H1 (cell line): Measurements from ENCODE around the gene ZNF524. TPM values are rescaled to one million over a fixed set of nuclear protein-coding genes. Genes with fewer than 3 reads are reported as not detected.
A peak's percentile ranks its signal among the peaks of the same experiment; 100 is the strongest.

Experiments
- CTCF ChIA-PET: fragments of 300-600 bp; sonication (Branson Sonifier 250); formaldehyde crosslinking; loops from one replicate; lab custom pipeline; 2021; ENCODE audit not compliant: partially characterized antibody; lab: Charles Lee
- POLR2A ChIA-PET: fragments of 300-600 bp; sonication (Branson Sonifier 250); formaldehyde crosslinking; loops from one replicate; lab custom pipeline; 2021; ENCODE audit warnings: inconsistent platforms; ENCODE audit not compliant: partially characterized antibody; lab: Charles Lee
- DNase-seq, 2 experiments: peaks; one replicate each; pipeline versions ENCODE4 v3.0.0 to v3.0.0-alpha.2; 2010 to 2022; ENCODE audit warnings: low spot score in 2 of 2, low read depth in 1 of 2, mixed read lengths in 1 of 2
- FAIRE-seq: peaks from 2 replicates; lab custom pipeline; 2011; peaks lifted over from hg19 to GRCh38; lab: Jason Lieb, UNC
- H2AFZ ChIP-seq: 2 replicates; pipeline ENCODE4 v1.8.1; 2012; ENCODE audit warnings: low read length, inconsistent platforms
- H2AK5ac ChIP-seq: 2 replicates; pipeline ENCODE4 v1.6.1; 2013; ENCODE audit warnings: low read depth, low read length
- H2BK120ac ChIP-seq: replicated peaks from 2 replicates; pipeline ENCODE3; 2013; ENCODE audit warnings: low read depth, low read length, inconsistent platforms
- H2BK12ac ChIP-seq: 2 replicates; pipeline ENCODE4 v1.6.1; 2013; ENCODE audit warnings: low read depth, low read length
- H2BK15ac ChIP-seq: 2 replicates; pipeline ENCODE4 v1.6.1; 2013; ENCODE audit warnings: low read length
- H2BK20ac ChIP-seq: 2 replicates; pipeline ENCODE4 v1.6.1; 2013; ENCODE audit warnings: low read length
- H2BK5ac ChIP-seq: 2 replicates; pipeline ENCODE4 v1.6.1; 2013; ENCODE audit warnings: low read depth, low read length
- H3K14ac ChIP-seq: 2 replicates; pipeline ENCODE4 v1.6.1; 2013; ENCODE audit warnings: inconsistent platforms; ENCODE audit not compliant: insufficient read length
- H3K18ac ChIP-seq: 2 replicates; pipeline ENCODE4 v1.6.1; 2013; ENCODE audit warnings: low read length; ENCODE audit errors: extremely low read depth
- H3K23ac ChIP-seq: 2 replicates; pipeline ENCODE4 v1.6.1; 2013; ENCODE audit warnings: inconsistent platforms; ENCODE audit not compliant: insufficient read length
- H3K23me2 ChIP-seq: 2 replicates; pipeline ENCODE4 v1.6.1; 2013; ENCODE audit warnings: low read depth, low read length
- H3K27ac ChIP-seq: 2 replicates; pipeline ENCODE4 v1.6.1; 2011; ENCODE audit warnings: low read depth, low read length, inconsistent platforms
- H3K27me3 ChIP-seq, 4 experiments: replicated peaks in 1 of 4; 1 replicate in 1 of 4; 2 replicates in 3 of 4; pipeline versions ENCODE4 v1.6.1 to v1.8.1; 2011 to 2013; ENCODE audit warnings: low read length in 3 of 4, mild to moderate bottlenecking in 3 of 4, inconsistent platforms in 2 of 4, mixed read lengths in 2 of 4, moderate library complexity in 1 of 4; ENCODE audit not compliant: control insufficient read depth in 3 of 4, insufficient read depth in 3 of 4; ENCODE audit errors: extremely low read depth in 1 of 4
- H3K36me3 ChIP-seq, 4 experiments: 2 replicates each; pipeline versions ENCODE4 v1.6.1 to v1.8.1; 2011 to 2013; ENCODE audit warnings: mild to moderate bottlenecking in 4 of 4, low read length in 3 of 4, moderate library complexity in 2 of 4, control low read depth in 1 of 4, inconsistent platforms in 1 of 4; ENCODE audit not compliant: insufficient read depth in 4 of 4, control insufficient read depth in 2 of 4
- H3K4ac ChIP-seq: replicated peaks from 2 replicates; pipeline ENCODE3; 2013; ENCODE audit warnings: low read length, low read depth, mixed read lengths, inconsistent platforms; ENCODE audit not compliant: insufficient read length
- H3K4me1 ChIP-seq, 4 experiments: replicated peaks in 1 of 4; 1 replicate in 1 of 4; 2 replicates in 3 of 4; pipeline versions ENCODE4 v1.6.1 to v1.8.1; 2011 to 2013; ENCODE audit warnings: low read length in 3 of 4, inconsistent platforms in 2 of 4, mixed read lengths in 1 of 4; ENCODE audit not compliant: insufficient read depth in 4 of 4, control insufficient read depth in 3 of 4
- H3K4me2 ChIP-seq, 2 experiments: 2 replicates each; pipeline versions ENCODE4 v1.6.1 to v1.8.1; 2011 to 2013; ENCODE audit warnings: low read depth in 2 of 2, low read length in 2 of 2, control low read depth in 1 of 2, inconsistent platforms in 1 of 2, mild to moderate bottlenecking in 1 of 2; ENCODE audit not compliant: insufficient read depth in 1 of 2
- H3K4me3 ChIP-seq, 4 experiments: fragments of 200-600, 300-600 bp in 1 of 4; sonication (generic), shearing (Covaris generic), sonication (Bioruptor Twin) in 1 of 4; 2 replicates each; pipeline versions ENCODE4 v1.5.1 to v1.8.1; 2011 to 2016; ENCODE audit warnings: low read length in 4 of 4, low read depth in 3 of 4, control low read depth in 2 of 4, inconsistent platforms in 2 of 4, mild to moderate bottlenecking in 2 of 4, mixed read lengths in 1 of 4, moderate library complexity in 1 of 4; ENCODE audit not compliant: insufficient read depth in 2 of 4; ENCODE audit errors: extremely low read depth in 1 of 4
- H3K56ac ChIP-seq: replicated peaks from 2 replicates; pipeline ENCODE3; 2013; ENCODE audit warnings: low read depth, mild to moderate bottlenecking, mixed read lengths, low read length, inconsistent platforms; ENCODE audit not compliant: insufficient read length
- H3K79me1 ChIP-seq: 2 replicates; pipeline ENCODE4 v1.6.1; 2013; ENCODE audit warnings: low read depth, low read length, control low read depth
- H3K79me2 ChIP-seq, 2 experiments: 2 replicates each; pipeline versions ENCODE4 v1.6.1 to v1.8.1; 2012 to 2013; ENCODE audit warnings: low read length in 2 of 2, mild to moderate bottlenecking in 2 of 2, inconsistent platforms in 1 of 2; ENCODE audit not compliant: insufficient read depth in 2 of 2, control insufficient read depth in 1 of 2
- H3K9ac ChIP-seq, 4 experiments: replicated peaks in 1 of 4; 1 replicate in 1 of 4; 2 replicates in 3 of 4; pipeline versions ENCODE4 v1.6.1 to v1.8.1; 2011 to 2013; ENCODE audit warnings: low read depth in 3 of 4, low read length in 3 of 4, control low read depth in 2 of 4, mild to moderate bottlenecking in 2 of 4, moderate library complexity in 2 of 4, inconsistent platforms in 1 of 4; ENCODE audit errors: extremely low read depth in 1 of 4
- H3K9me3 ChIP-seq, 2 experiments: 2 replicates each; pipeline versions ENCODE4 v1.6.1 to v1.8.1; 2012 to 2013; ENCODE audit warnings: mild to moderate bottlenecking in 2 of 2, moderate library complexity in 2 of 2, control low read depth in 1 of 2, inconsistent platforms in 1 of 2, low read depth in 1 of 2, low read length in 1 of 2, mixed read lengths in 1 of 2; ENCODE audit not compliant: insufficient read depth in 2 of 2
- H4K20me1 ChIP-seq, 2 experiments: replicated peaks in 1 of 2; 2 replicates each; pipeline versions ENCODE3 to v1.8.1; 2011 to 2013; ENCODE audit warnings: inconsistent platforms in 2 of 2, low read length in 2 of 2, mild to moderate bottlenecking in 1 of 2; ENCODE audit not compliant: insufficient read depth in 2 of 2, control insufficient read depth in 1 of 2
- H4K5ac ChIP-seq: 2 replicates; pipeline ENCODE4 v1.6.1; 2013; ENCODE audit warnings: low read length, low read depth, mixed read lengths, inconsistent platforms; ENCODE audit not compliant: insufficient read length
- H4K8ac ChIP-seq: 2 replicates; pipeline ENCODE4 v1.8.0; 2013; ENCODE audit warnings: mild to moderate bottlenecking, moderate library complexity, low read length, inconsistent platforms; ENCODE audit not compliant: insufficient read depth; ENCODE audit errors: extremely low read depth
- H4K91ac ChIP-seq: replicated peaks from 2 replicates; pipeline ENCODE3; 2013; ENCODE audit warnings: low read length, mixed read lengths, inconsistent platforms; ENCODE audit not compliant: insufficient read length
- CBX5 ChIP-seq: fragments of 300-800, 300-1000 bp; sonication (generic); IDR thresholded peaks from 2 replicates; pipeline ENCODE4 v1.7.1; 2016; ENCODE audit warnings: antibody characterized with exemption, low read length, low read depth
- CBX8 ChIP-seq: fragments of 300-800, 300-1000 bp; sonication (generic); IDR thresholded peaks from 2 replicates; pipeline ENCODE4 v1.7.1; 2016; ENCODE audit warnings: low read depth, low read length, borderline replicate concordance
- CHD1 ChIP-seq: IDR thresholded peaks from 2 replicates; pipeline ENCODE4 v1.6.1; 2012; ENCODE audit warnings: low read depth, low read length, improper control_type of control experiment
- EGR1 ChIP-seq: IDR thresholded peaks from 2 replicates; pipeline ENCODE4 v1.6.1; 2011; ENCODE audit warnings: low read depth, low read length, borderline replicate concordance
- HDAC6 ChIP-seq: IDR thresholded peaks from one replicate; pipeline ENCODE4 v1.7.1; 2012; ENCODE audit warnings: low read depth, mild to moderate bottlenecking, inconsistent platforms, low read length, moderate library complexity
- KDM4A ChIP-seq: IDR thresholded peaks from one replicate; pipeline ENCODE4 v1.7.1; 2012; ENCODE audit warnings: low read depth, mild to moderate bottlenecking, moderate library complexity, low read length, inconsistent platforms; ENCODE audit not compliant: severe bottlenecking
- RAD21 ChIP-seq, 2 experiments: IDR thresholded peaks in 1 of 2; conservative IDR thresholded peaks in 1 of 2; 2 replicates each; pipeline ENCODE4 v1.6.1; 2011; ENCODE audit warnings: low read depth in 2 of 2, low read length in 2 of 2, improper control_type of control experiment in 1 of 2, inconsistent platforms in 1 of 2, mild to moderate bottlenecking in 1 of 2, moderate library complexity in 1 of 2
- RBBP5 ChIP-seq: IDR thresholded peaks from 2 replicates; pipeline ENCODE4 v1.7.1; 2012; ENCODE audit warnings: low read depth, mild to moderate bottlenecking, inconsistent platforms, low read length, moderate library complexity, borderline replicate concordance
- SIX5 ChIP-seq: IDR thresholded peaks from 2 replicates; pipeline ENCODE4 v1.6.1; 2011; ENCODE audit warnings: mild to moderate bottlenecking, low read depth, low read length
- WGBS, 2 experiments: shearing (Covaris generic) in 1 of 2; methylation state at CpG; one replicate each; pipeline versions ENCODE4 v1.1.6 to v1.1.7; 2013 to 2015; ENCODE audit warnings: low lambda C conversion rate in 2 of 2, mixed read lengths in 2 of 2, inconsistent platforms in 1 of 2, low coverage in 1 of 2, missing lambda C conversion rate in 1 of 2; ENCODE audit not compliant: insufficient replicate concordance in 2 of 2, insufficient coverage in 1 of 2, insufficient read length in 1 of 2; ENCODE audit errors: extremely low coverage in 1 of 2, missing lambda C conversion rate in 1 of 2; 5-methylcytosine and 5-hydroxymethylcytosine counted together
- polyA plus RNA-seq, 7 experiments: library from polyadenylated mRNA; depleted of rRNA in 3 of 7; stranded (reverse) in 5 of 7; unstranded in 2 of 7; fragments of >200 nt in 5 of 7; fragments of 200-250 nt in 2 of 7; gene quantifications; 1 replicate in 5 of 7; 2 replicates in 1 of 7; 4 replicates in 1 of 7; pipeline versions ENCODE4 v1.2.1 to v1.2.3, GENCODE V29; 2011 to 2013; ENCODE audit warnings: missing spikeins in 2 of 7, mixed read lengths in 2 of 7
- total RNA-seq: library from RNA; stranded (reverse); fragmentation: NEBNext Ultra II Directional; extraction: Animal tissue kit (Norgen Biotek cat#: 25700); gene quantifications from 2 replicates; pipeline ENCODE4 v1.2.1, GENCODE V29; 2021

ZNF524 gene
- total and polyA plus RNA-seq, 2 of the 8 experiments (the other 6 are each of a cell fraction or from before 2014, with no cell fraction given) = 4.4 to 4.7 TPM

- 84% methylated on average over 11 of the region's 11 CpGs; no CpG with 5 or more reads in 1 of the 2 experiments for WGBS, 2 experiments
- Histone ChIP-seq H3K9me3 (no peaks in the 10 kb centered on the region), H3K36me3 (no peaks in the 10 kb centered on the region), H3K9ac (no peak overlapping the region), H3K4me3 (0 out of 8 replicates have a peak overlapping the region, but pooled peaks of 1 of the 4 experiments have one; percentile 60), H2AFZ (no peak overlapping the region), H3K4ac (no peak overlapping the region), H3K4me1 (peaks cover 0 to 4% (median 1%) of the 10 kb centered on the region in 4 experiments; a peak in 5 of 7 replicates), H2AK5ac (no peak overlapping the region), H2BK12ac (no peak overlapping the region), H3K23me2 (peaks cover 14% of the 10 kb centered on the region), H3K56ac (no peak overlapping the region), H3K27ac (no peak overlapping the region), H2BK5ac (no peak overlapping the region), H4K8ac (no peak overlapping the region; the same call in 1 of the 2 replicates), H3K79me2 (peaks cover under 1 to 2% of the 10 kb centered on the region in 2 experiments; a peak in 3 of 4 replicates), H3K79me1 (peaks cover 3% of the 10 kb centered on the region; the same call in 1 of the 2 replicates), H3K18ac (no peak overlapping the region), H2BK15ac (0 out of 2 replicates have a peak overlapping the region, but pooled peaks have one; percentile 5), H2BK120ac (no peak overlapping the region), H3K14ac (no peak overlapping the region), H3K27me3 (no peaks in the 10 kb centered on the region; a peak in 1 of 7 replicates), H3K4me2 (peak overlapping the region in 1 of 2 experiments; percentile 73; a peak in 1 of 4 replicates), H4K20me1 (no peaks in the 10 kb centered on the region), H2BK20ac (0 out of 2 replicates have a peak overlapping the region, but pooled peaks have one; percentile 43), H4K91ac (no peak overlapping the region), H3K23ac (no peak overlapping the region), H4K5ac (no peak overlapping the region)
- TF ChIP-seq EGR1 = no peak
- no peak for TF ChIP-seq RBBP5
- no peak for TF ChIP-seq HDAC6
- TF ChIP-seq CHD1 = no peak
- TF ChIP-seq RAD21 (IDR thresholded peaks at IDR 0.05 in 1 of 2, conservative IDR thresholded peaks at IDR 0.05 in 1 of 2; ENCODE audit: low read depth in 2 of 2, low read length in 2 of 2) = no peak
- TF ChIP-seq CBX8 = no peak
- no peak for TF ChIP-seq KDM4A
- TF ChIP-seq SIX5 = no peak
- TF ChIP-seq CBX5 = no peak
- no peak for DNase-seq
- no peak for FAIRE-seq
- ChIA-PET POLR2A (interaction anchor here (1.4 to 5.5 kb wide), 4 partner anchors 14 to 40 kb away, joined by 4 to 42 read pairs (median 8); partner anchors contain the start of genes FIZ1, ZNF524 and ZNF784), CTCF (interaction anchor here (1.0 to 2.3 kb wide), 3 partner anchors 21 to 54 kb away, joined by 4 to 8 read pairs (median 8); partner anchors contain the start of gene ZNF865)
These were observed 15.2 kb upstream of the ZNF524 start for GRCh38 chr19:55584871-55585270.
